ENCODE data around the gene ANO7. TPM values are rescaled to one million over a fixed set of nuclear protein-coding genes. Genes with fewer than 3 reads are reported as not detected.
A peak's percentile ranks its signal among the peaks of the same experiment; 100 is the strongest.

ANO7 gene
- total and polyA plus RNA-seq, 2 of the 13 experiments (the other 11 are each of a cell fraction or from before 2014, with no cell fraction given), result 4.1 to 4.9 TPM

GRCh38 chr2:241224018-241224850 lies 35.8 kb downstream of the ANO7 start (continued):
- peak; percentile 84; the same call in 1 of the 2 replicates for TF ChIP-seq BORCS8-MEF2B (CRISPR knock-in tag; IDR thresholded peaks at IDR 0.05)
- TF ChIP-seq ZNF781 (CRISPR knock-in tag; IDR thresholded peaks at IDR 0.05; ENCODE audit: borderline replicate concordance, not compliant biosample characterization), result peak; percentile 42
- no peak for TF ChIP-seq NR3C1 (CRISPR knock-in tag; IDR thresholded peaks at IDR 0.05)
- no peak for TF ChIP-seq ATRX (CRISPR knock-in tag; IDR thresholded peaks at IDR 0.05; ENCODE audit: borderline replicate concordance)
- TF ChIP-seq ZNF567 (CRISPR knock-in tag; IDR thresholded peaks at IDR 0.05; ENCODE audit: borderline replicate concordance), result 0 out of 2 replicates have a peak, but pooled peaks have one; percentile 6
- TF ChIP-seq DMAP1 (CRISPR knock-in tag; IDR thresholded peaks at IDR 0.05), result peak; percentile 79
- TF ChIP-seq MEIS1 (CRISPR knock-in tag; IDR thresholded peaks at IDR 0.05; ENCODE audit: borderline replicate concordance), result peak; percentile 77
- TF ChIP-seq ZBTB49 (CRISPR knock-in tag; IDR thresholded peaks at IDR 0.05; ENCODE audit: borderline replicate concordance), result no peak
- peak; percentile 60 for TF ChIP-seq THAP11 (CRISPR knock-in tag; IDR thresholded peaks at IDR 0.05)
- no peak for TF ChIP-seq TCF12 (IDR thresholded peaks at IDR 0.05)
- no peak for TF ChIP-seq TCF12 (CRISPR knock-in tag; IDR thresholded peaks at IDR 0.05)
- TF ChIP-seq LBX2 (CRISPR knock-in tag; IDR thresholded peaks at IDR 0.05; ENCODE audit: borderline replicate concordance), result no peak
- no peak; the same call in none of the 2 replicates for TF ChIP-seq KAT7 (CRISPR knock-in tag; IDR thresholded peaks at IDR 0.05; ENCODE audit: borderline replicate concordance)
- TF ChIP-seq KLF6 (CRISPR knock-in tag; IDR thresholded peaks at IDR 0.05), result no peak
- peak; percentile 89 for TF ChIP-seq ERF (CRISPR knock-in tag; IDR thresholded peaks at IDR 0.05)
- peak; percentile 61 for TF ChIP-seq ZNF740 (CRISPR knock-in tag; IDR thresholded peaks at IDR 0.05)
- TF ChIP-seq ZFP82 (CRISPR knock-in tag; IDR thresholded peaks at IDR 0.05; ENCODE audit: borderline replicate concordance), result no peak
- TF ChIP-seq HMGXB4 (CRISPR knock-in tag; IDR thresholded peaks at IDR 0.05; ENCODE audit: borderline replicate concordance in 1 of 2, low read depth in 1 of 2), result peak in 1 of 2 experiments; percentile 14; a peak in 1 of 4 replicates
- TF ChIP-seq ZNF101 (CRISPR knock-in tag; IDR thresholded peaks at IDR 0.05; ENCODE audit: borderline replicate concordance, low read depth), result no peak
- TF ChIP-seq SNRNP70 (IDR thresholded peaks at IDR 0.05; ENCODE audit: low read depth, low read length), result no peak
- no peak; the same call in 1 of the 2 replicates for TF ChIP-seq ZNF605 (CRISPR knock-in tag; IDR thresholded peaks at IDR 0.05)
- TF ChIP-seq NONO (IDR thresholded peaks at IDR 0.05), result no peak
- peak; percentile 75 for TF ChIP-seq NONO (CRISPR knock-in tag; conservative IDR thresholded peaks at IDR 0.05)
- no peak for TF ChIP-seq CENPX (CRISPR knock-in tag; IDR thresholded peaks at IDR 0.05)
- no peak for TF ChIP-seq ZNF550 (CRISPR knock-in tag; IDR thresholded peaks at IDR 0.05; ENCODE audit: borderline replicate concordance)
- 0 out of 2 replicates have a peak, but pooled peaks have one; percentile 13 for TF ChIP-seq ZNF251 (CRISPR knock-in tag; IDR thresholded peaks at IDR 0.05)
